ENCODE results near the gene BMS1. TPM values are rescaled to one million over a fixed set of nuclear protein-coding genes. Genes with fewer than 3 reads are reported as not detected.

BMS1 gene
- total RNA-seq, 1 experiment from 2014 or later, result 35.9 TPM

DNA sequence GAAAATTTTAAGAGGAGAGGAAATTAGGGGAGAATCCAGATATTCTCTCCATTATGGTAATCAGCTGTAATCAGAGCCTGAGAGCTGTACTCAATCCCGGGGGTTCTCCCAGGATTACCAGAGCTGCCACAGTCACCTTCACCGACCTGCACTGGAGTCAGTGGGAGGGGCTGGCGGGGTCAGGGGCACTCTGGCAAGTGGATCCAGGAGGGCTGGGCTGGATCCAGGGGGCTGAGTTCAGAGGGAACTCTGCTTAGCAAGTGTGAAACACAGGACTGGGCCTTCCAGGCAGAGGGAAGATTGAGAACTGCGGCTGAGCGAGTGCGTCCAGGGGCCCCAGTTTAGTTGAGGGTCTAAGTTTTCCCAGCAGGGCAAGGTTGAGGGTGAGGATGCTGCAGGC lies 89.2 kb downstream of the BMS1 start:
- DNase-seq (ENCODE audit: low spot score), result no peak
- no TSS peak for BruUV-seq (replicated peaks)
- no peaks in the 10 kb centered on the region for H3K36me3 ChIP-seq (ENCODE audit: insufficient read depth, low read length, poor library complexity, severe bottlenecking)
- H3K9me3 ChIP-seq (ENCODE audit: low read depth, low read length, poor library complexity, severe bottlenecking), result no peaks in the 10 kb centered on the region
- POLR2A ChIA-PET (ENCODE audit: low non-redundant PET), result no interaction called here
- TF ChIP-seq, protein P1, sequence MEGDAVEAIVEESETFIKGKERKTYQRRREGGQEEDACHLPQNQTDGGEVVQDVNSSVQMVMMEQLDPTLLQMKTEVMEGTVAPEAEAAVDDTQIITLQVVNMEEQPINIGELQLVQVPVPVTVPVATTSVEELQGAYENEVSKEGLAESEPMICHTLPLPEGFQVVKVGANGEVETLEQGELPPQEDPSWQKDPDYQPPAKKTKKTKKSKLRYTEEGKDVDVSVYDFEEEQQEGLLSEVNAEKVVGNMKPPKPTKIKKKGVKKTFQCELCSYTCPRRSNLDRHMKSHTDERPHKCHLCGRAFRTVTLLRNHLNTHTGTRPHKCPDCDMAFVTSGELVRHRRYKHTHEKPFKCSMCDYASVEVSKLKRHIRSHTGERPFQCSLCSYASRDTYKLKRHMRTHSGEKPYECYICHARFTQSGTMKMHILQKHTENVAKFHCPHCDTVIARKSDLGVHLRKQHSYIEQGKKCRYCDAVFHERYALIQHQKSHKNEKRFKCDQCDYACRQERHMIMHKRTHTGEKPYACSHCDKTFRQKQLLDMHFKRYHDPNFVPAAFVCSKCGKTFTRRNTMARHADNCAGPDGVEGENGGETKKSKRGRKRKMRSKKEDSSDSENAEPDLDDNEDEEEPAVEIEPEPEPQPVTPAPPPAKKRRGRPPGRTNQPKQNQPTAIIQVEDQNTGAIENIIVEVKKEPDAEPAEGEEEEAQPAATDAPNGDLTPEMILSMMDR (conservative IDR thresholded peaks at IDR 0.05; ENCODE audit: low read depth, low read length), result no peak
- TF ChIP-seq EZH2 (IDR thresholded peaks at IDR 0.05; ENCODE audit: borderline replicate concordance, low read depth, low read length, poor library complexity, severe bottlenecking), result no peak
- peaks cover 12% of the 10 kb centered on the region for H3K4me1 ChIP-seq (ENCODE audit: insufficient read depth, low read length, poor library complexity, severe bottlenecking)
- no peak overlapping the region for H3K27ac ChIP-seq (ENCODE audit: low read depth, low read length, poor library complexity, severe bottlenecking)
- H3K27me3 ChIP-seq (replicated peaks; ENCODE audit: insufficient read depth, low read depth, low read length, poor library complexity), result no peaks in the 10 kb centered on the region
- no peak overlapping the region for H3K4me3 ChIP-seq (ENCODE audit: low read depth, low read length, poor library complexity, severe bottlenecking)
- CTCF ChIA-PET, result no interaction called here
- intact Hi-C loops (cut with micrococcal nuclease; ENCODE audit: unreplicated experiment), result no loop called here

DNA sequence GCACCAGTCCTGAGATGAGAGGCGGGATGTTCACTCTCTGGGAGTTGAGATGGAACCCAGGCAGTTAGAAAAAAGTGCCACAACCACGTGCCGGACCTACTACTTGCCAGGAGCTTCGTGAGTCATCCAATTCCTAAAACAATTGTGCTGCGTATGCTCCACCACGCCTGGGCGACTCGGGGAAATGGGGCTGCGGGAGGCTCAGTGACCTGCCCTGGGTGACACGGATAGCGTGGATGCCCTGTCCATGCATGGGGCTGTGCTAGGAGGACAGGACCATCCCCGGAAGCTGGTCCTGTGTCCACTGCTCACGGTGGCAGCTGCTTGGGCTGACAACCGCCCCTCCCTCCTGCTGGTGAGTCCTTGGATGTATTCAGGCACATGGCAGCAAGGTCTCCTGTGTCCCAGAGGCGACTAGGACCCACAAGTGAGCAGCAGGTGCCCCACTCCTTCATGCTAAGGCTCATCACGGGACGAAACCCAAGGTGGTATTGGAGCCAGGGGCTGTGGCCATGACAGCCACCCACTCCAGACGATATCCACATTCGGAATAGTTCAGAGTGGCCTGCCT lies 90.4 kb downstream of the BMS1 start:
- TF ChIP-seq EZH2 (IDR thresholded peaks at IDR 0.05; ENCODE audit: borderline replicate concordance, low read depth, low read length, poor library complexity, severe bottlenecking), result no peak
- TF ChIP-seq, protein P1 (conservative IDR thresholded peaks at IDR 0.05; ENCODE audit: low read depth, low read length), result no peak
- DNase-seq (ENCODE audit: low spot score), result no peak
- intact Hi-C loops (cut with micrococcal nuclease; ENCODE audit: unreplicated experiment), result no loop called here
- no peak overlapping the region for H3K27ac ChIP-seq (ENCODE audit: low read depth, low read length, poor library complexity, severe bottlenecking)
- POLR2A ChIA-PET (ENCODE audit: low non-redundant PET), result no interaction called here
- no peaks in the 10 kb centered on the region for H3K9me3 ChIP-seq (ENCODE audit: low read depth, low read length, poor library complexity, severe bottlenecking)
- no TSS peak for BruUV-seq (replicated peaks)
- H3K4me1 ChIP-seq (ENCODE audit: insufficient read depth, low read length, poor library complexity, severe bottlenecking), result peaks cover 12% of the 10 kb centered on the region
- H3K27me3 ChIP-seq (replicated peaks; ENCODE audit: insufficient read depth, low read depth, low read length, poor library complexity), result no peaks in the 10 kb centered on the region
- no peaks in the 10 kb centered on the region for H3K36me3 ChIP-seq (ENCODE audit: insufficient read depth, low read length, poor library complexity, severe bottlenecking)
- CTCF ChIA-PET, result no interaction called here
- H3K4me3 ChIP-seq (ENCODE audit: low read depth, low read length, poor library complexity, severe bottlenecking), result no peak overlapping the region

DNA sequence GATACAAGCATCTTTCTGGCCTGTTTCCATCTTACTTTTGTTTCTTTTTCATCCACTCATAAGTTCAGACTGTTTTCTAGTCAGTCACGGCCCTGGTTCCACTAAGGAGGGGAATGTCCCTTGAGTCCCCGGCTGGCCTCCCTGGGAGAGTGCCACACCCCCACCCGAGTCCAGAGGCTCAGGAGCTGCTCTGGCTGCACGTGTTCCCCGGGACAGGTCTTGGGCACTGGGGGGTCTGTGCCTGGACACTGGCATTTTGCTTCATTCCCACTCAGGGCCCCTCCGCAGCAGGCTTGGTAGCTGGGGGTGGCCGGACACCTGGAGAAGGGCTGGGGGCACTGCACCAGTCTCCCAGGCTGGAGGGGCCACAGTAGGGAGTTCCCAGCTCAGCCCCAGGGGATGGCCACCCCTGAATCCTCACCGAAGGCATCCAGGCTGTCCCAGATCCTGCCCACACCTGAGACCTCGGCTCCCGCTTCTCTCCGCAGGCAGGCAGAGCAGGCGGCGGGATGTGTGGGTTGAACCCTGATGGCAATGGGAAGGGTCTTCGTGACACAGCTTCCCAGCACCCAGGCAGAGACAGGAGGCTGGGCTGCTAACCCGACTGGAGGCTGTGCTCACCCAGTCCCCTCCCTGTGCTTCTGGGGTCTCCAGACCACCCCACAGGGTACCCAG lies 92.3 kb downstream of the BMS1 start:
- CTCF ChIA-PET, result no interaction called here
- DNase-seq (ENCODE audit: low spot score), result no peak
- no peaks in the 10 kb centered on the region for H3K36me3 ChIP-seq (ENCODE audit: insufficient read depth, low read length, poor library complexity, severe bottlenecking)
- H3K27ac ChIP-seq (ENCODE audit: low read depth, low read length, poor library complexity, severe bottlenecking), result no peak overlapping the region
- H3K27me3 ChIP-seq (replicated peaks; ENCODE audit: insufficient read depth, low read depth, low read length, poor library complexity), result no peaks in the 10 kb centered on the region
- no peak for TF ChIP-seq EZH2 (IDR thresholded peaks at IDR 0.05; ENCODE audit: borderline replicate concordance, low read depth, low read length, poor library complexity, severe bottlenecking)
- TF ChIP-seq, protein P1 (conservative IDR thresholded peaks at IDR 0.05; ENCODE audit: low read depth, low read length), result no peak
- H3K4me1 ChIP-seq (ENCODE audit: insufficient read depth, low read length, poor library complexity, severe bottlenecking), result peaks cover 12% of the 10 kb centered on the region
- POLR2A ChIA-PET (ENCODE audit: low non-redundant PET), result no interaction called here
- intact Hi-C loops (cut with micrococcal nuclease; ENCODE audit: unreplicated experiment), result no loop called here
- no peaks in the 10 kb centered on the region for H3K9me3 ChIP-seq (ENCODE audit: low read depth, low read length, poor library complexity, severe bottlenecking)
- no TSS peak for BruUV-seq (replicated peaks)
- H3K4me3 ChIP-seq (ENCODE audit: low read depth, low read length, poor library complexity, severe bottlenecking), result no peak overlapping the region
